Measurements from ENCODE around the gene TRIL.

Gene TRIL

DNA sequence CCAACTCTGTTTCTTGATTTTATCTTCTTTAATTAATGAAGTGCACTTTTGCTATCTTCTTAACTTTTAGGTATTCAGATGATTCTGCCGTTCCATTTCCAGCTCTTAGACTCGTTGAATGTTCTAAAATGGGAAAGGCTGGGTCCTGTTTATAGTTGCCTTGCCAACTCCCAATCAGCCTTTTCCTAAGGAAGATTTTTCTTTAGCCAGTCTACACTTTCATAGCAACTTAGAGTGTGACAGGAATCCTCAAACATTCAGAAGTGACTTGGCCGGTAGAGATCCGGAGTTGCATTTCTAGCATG is 23.0 kb upstream of the TRIL start:
- DNase-seq: no peak

GRCh38 chr7:28980451-28981160 is 22.5 kb upstream of the TRIL start:
- DNase-seq: peak; percentile 55

DNA sequence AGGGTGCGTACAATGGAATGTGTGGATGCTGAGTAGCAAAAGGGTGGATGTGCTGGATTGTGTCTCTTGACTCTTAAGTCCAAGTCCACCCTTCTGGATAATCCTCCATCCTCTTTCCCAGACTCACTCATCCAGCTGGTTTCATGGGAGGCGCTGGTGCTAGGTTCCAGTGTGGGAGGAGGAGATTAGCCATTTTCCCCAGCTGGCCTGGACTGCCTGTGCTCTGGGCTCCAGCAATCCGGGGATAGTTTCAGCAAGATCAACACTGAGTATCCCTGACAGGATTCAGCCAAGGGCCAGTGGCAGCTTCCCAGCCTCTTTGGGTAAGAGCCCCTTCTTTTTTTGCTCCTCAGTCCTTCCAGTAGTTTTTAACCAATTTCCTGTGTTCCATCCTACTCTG is 21.6 kb upstream of the TRIL start:
- DNase-seq: no peak

GRCh38 chr7:28977881-28978280 is 19.8 kb upstream of the TRIL start:
- no peak for DNase-seq

- DNase-seq: peak; percentile 53
These were observed 17.9 kb upstream of the TRIL start for GRCh38 chr7:28976022-28976421.

DNA sequence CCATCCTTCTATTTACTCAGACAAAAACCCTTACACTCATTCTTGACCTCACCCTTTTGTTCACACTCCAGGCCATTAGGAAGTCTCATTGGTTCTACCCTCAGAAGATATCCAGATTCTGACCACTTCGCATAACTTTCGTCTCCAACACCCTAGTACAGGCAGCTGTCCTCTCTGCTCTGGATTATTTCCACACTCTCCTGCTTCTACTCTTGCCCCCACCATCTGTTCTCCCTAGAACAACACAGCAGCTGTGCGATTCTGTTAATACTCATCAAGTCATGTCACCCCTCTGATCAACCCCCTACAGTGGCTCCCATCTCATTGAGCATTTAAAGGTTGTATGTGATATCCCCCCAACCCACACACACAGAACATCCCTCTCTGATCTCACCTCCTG is 15.5 kb upstream of the TRIL start:
- DNase-seq: no peak

GRCh38 chr7:28964056-28964455 is 5.9 kb upstream of the TRIL start:
- DNase-seq: no peak

- DNase-seq: no peak
These were observed 3.8 kb upstream of the TRIL start for GRCh38 chr7:28961972-28962371.

GRCh38 chr7:28960071-28960840 is 2.1 kb upstream of the TRIL start:
- DNase-seq: no peak

DNA sequence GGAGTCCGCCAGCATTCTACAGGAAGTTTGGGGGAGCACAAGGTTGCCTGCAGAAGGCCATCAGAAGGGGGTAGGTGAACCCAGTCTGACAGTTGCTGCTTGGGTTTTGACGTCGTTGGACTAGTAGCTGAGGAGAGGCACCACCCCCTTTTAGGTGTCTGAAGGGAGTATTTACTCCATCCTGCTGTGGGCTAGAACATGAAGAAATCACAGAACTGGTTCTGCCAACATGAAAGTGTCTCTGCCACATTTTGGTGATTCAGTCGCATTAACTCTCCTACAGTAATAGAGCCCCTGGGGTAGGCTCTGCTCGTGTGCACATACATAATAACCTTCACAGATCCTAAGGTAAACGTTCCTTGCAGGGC is 834 bp upstream of the TRIL start:
- DNase-seq: no peak

DNA sequence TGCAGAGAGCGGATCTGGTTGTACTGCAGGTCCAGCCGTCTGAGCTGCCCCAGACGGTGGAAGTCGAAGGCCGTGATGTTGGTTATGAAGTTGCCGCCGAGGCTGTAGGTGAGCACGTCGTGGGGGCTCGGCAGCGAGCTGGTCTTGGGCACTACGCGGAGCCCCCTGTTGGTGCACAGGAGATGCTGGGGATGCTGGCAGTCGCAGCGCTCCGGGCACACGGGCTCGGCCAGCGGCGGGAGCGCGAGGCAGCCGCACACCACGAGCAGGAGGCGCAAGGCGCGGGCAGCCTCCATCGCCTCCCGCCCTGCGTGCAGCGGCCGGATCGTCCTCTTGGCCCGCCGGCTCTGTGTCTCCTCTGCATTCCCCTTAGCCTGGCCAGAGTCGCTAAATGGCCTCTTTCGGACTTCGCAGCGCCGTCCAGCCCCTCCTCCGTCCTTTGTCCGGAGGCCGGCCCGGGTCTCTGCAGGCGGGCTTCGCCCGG is 337 bp downstream of the TRIL start:
- DNase-seq: no peak

DNA sequence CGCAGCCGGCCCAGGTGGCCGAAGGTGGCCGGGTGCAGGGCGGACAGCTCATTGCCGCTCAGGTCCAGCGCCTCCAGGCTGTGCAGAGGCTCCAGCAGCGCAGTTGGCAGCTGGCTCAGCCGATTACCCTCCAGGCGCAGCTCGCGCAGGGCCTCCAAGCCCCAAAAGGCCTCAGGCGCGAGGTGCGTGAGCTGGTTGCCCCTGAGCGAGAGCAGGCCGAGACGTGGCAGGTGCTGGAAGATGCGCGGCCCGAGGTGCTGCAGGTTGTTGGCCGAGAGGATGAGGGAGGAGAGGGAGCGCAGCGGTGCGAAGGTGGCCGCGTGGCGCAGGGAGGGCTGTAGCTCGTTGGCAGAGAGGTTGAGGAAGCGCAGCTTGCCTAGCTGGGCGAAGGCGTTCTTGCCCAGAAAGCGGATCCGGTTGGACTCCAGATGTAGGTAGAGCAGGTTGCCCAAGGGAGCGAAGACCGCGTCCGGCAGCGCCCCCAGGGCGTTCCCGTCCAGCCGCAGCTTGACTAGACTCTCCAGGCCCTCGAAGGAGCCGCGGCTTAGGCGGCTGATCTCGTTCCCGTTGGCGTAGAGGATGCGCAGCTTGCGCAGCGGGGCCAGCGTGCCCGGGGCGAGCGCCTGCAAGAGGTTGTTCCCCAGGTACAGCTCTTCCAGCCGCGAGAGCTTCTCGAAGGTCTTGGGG is 923 bp downstream of the TRIL start:
- peak; percentile 20 for DNase-seq

DNA sequence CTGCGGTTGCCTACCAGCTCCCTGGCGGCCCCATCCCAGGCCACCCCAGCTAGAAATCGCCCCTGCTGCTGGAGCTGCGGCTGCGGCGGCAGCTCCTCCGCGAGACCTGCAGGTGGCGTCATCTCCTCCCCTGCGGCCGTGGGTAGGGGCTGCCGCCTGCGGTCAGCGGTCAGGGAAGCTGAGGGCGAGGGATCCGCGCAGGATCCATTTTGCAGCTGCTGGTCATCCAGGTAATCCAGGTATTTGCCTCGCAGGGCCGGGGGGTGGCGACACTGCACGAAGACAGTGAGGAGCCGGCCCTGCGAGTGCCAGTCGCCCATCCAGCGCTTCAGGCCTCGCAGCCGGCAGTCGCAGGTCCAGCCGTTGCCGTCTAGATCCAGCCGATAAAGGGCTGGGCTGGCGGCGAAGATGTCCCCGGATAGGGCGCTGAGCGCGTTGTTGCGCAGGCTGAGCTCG is 1.5 kb downstream of the TRIL start:
- DNase-seq: peak; percentile 52

DNA sequence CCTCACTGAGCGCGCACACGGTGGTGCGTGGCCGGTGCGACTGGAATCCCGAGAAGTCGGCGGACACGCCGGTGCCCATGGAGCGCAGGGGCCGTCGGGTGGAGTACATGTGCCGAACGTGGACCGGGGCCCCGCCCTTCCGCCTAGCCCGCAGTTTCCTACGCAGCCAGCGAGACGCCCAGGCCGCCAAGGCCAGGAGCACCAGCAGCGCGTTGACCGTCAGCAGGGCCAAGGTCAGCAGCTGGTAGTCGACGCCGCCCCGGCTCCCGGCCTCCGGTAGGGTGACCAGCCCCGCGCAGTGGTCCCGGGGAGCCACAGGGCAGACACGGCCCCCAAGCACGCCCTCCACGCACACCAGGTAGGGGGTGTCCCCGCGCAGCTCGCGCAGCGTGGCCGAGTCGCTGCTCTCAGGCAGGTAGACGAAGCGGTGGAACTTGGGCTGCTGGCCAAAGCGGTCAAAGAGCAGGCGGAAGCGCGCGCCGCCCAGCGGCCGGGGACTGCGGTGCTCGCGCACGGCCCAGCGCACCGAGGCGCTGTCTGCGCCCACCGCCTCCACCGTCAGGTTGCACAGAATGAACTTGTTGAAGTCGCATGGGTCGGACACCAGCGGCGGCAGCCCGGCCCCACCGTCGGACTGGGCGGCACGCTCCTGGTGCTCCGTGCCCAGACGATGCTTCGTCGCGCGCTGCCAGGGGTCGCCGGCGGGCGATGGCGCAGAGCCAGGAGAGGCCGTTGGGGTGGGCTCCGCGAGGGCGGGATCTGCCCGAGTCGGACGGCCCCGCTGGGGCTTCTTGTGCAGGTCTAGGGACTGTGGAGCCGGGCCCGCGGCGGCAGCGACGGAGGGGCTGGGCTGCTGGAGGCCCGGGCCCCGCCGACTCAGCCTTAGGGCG is 2.2 kb downstream of the TRIL start:
- peak; percentile 49 for DNase-seq

GRCh38 chr7:28955356-28955717 is 2.8 kb downstream of the TRIL start:
- DNase-seq: no peak

DNA sequence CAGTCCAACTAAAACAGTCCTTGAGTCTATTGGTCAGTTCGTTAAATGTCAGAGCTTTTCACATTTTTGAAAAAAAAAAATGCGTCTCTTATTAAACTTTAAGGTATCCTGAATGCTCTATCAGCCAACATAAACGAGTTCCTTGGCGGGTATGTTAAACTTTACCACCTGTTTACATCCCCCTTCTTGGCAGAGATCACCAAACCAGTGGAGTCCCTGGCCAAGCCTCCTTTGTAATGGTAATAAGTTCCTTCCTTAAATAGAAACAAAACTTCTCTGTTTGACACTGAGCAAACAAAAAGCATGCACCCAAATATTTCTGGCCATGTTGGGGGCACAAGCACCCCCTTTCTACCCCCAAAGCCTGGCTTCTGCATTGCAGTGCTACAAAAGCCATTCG is 3.2 kb downstream of the TRIL start:
- DNase-seq: no peak

- no peak for DNase-seq
These were observed 3.7 kb downstream of the TRIL start for GRCh38 chr7:28954471-28954870.

GRCh38 chr7:28953633-28954032 is 4.5 kb downstream of the TRIL start:
- peak; percentile 59 for DNase-seq

- DNase-seq: peak; percentile 59
These were observed 16.0 kb downstream of the TRIL start for GRCh38 chr7:28942168-28942567.

DNA sequence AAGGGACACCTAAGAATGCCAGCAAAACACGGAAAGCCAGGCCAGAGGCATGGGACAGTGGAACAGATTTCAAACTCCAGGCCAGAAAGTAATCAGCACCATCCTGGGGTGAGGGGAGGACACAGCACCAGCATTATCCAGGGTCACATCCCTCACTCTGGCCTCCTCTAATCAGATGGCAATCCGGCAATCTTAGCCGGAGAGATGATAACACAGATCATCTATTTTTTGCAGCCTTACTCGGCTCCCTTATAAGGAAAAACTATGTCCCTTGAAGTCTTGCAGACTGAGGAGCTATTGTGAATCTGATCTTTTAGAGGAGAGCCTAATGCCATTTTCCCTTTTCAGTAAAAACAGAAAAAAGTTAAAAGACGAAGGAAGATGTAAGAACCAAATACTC is 16.5 kb downstream of the TRIL start:
- peak; percentile 20 for DNase-seq

DNA sequence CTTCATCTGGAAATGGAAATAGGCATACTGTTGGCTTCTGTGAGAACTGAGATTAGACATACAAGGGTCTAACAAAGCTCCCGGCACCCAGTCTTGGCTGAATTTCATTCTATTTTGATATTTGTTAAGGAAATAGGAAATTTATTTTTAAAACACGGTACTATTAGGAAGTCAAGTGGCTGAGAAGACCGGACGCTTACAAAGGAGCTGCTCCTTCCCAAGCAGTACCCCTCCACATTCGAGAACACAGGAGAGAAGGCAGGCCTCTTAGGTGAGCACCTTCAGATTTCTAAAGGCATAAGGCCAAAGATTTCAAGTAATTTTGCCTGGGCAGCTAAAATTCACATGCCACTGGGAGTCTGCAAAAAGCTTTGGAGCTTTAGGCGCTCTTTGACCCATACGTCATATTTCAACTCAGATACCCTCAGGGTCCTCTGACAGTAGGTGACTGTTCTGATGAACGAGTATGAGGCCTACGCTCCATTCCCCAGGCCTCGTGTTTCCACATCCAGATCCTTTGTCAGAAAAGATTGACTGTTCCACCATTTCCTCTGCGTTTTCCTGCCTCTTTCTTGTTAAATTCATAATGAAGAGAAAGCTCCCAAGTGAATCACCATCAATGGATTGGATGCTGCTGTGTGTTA is 17.3 kb downstream of the TRIL start:
- no peak for DNase-seq

GRCh38 chr7:28939844-28940544 is 18.1 kb downstream of the TRIL start:
- DNase-seq: peak; percentile 68
